Right lung (tissue), 10 donors: ENCODE data around the gene RPS27. TPM values are rescaled to one million over a fixed set of nuclear protein-coding genes. Genes with fewer than 3 reads are reported as not detected.

Source experiments
- DNase-seq, 2 donors: peaks; one replicate each; pipeline ENCODE4 v3.0.0-alpha.2; 2013
- long read RNA-seq, 8 donors: transcript quantifications; one replicate each; lab custom pipeline, GENCODE V29; 2026
- polyA plus RNA-seq, 5 donors: library from polyadenylated mRNA; unstranded; fragments of 120-200 nt; gene quantifications; one replicate each; pipeline versions ENCODE4 v1.2.1 to v1.2.3, GENCODE V29; 2013; ENCODE audit warnings: inconsistent platforms in 1 of 5, low replicate concordance in 1 of 5; ENCODE audit not compliant: insufficient read length in 5 of 5, insufficient read depth in 1 of 5

The RPS27 gene
- 1,000 to 10,000 TPM; 3,493 to 4,788 (median 3,660) TPM for polyA plus RNA-seq
- long read RNA-seq, donor 1, transcript RPS27-203 (3 exons, 496 nt), result minor isoform, 30 of 807 reads
- long read RNA-seq, donor 1, transcript RPS27-201 (4 exons, 359 nt), result major isoform, 565 of 807 reads
- long read RNA-seq, donor 1, transcript RPS27-202 (2 exons, 625 nt), result minor isoform, 23 of 807 reads
- long read RNA-seq, donor 1, transcript RPS27-204 (4 exons, 573 nt), result minor isoform, 55 of 807 reads
- long read RNA-seq, donor 1, partial matches to known transcripts, result 118 of 807 reads
- long read RNA-seq, donor 1, other reads (novel, unspliced or antisense), result 11 of 807 reads
- long read RNA-seq, donor 2, transcript RPS27-204 (4 exons, 573 nt), result minor isoform, 20 of 459 reads
- long read RNA-seq, donor 2, transcript RPS27-201 (4 exons, 359 nt), result major isoform, 399 of 459 reads
- long read RNA-seq, donor 2, transcript RPS27-203 (3 exons, 496 nt), result minor isoform, 7 of 459 reads
- long read RNA-seq, donor 2, transcript RPS27-202 (2 exons, 625 nt), result minor isoform, 7 of 459 reads
- long read RNA-seq, donor 2, partial matches to known transcripts, result 24 of 459 reads
- long read RNA-seq, donor 2, other reads (novel, unspliced or antisense), result 0 of 459 reads
- long read RNA-seq, donor 3, transcript RPS27-203 (3 exons, 496 nt), result minor isoform, 25 of 537 reads
- long read RNA-seq, donor 3, transcript RPS27-204 (4 exons, 573 nt), result minor isoform, 38 of 537 reads
- long read RNA-seq, donor 3, transcript RPS27-201 (4 exons, 359 nt), result major isoform, 430 of 537 reads
- long read RNA-seq, donor 3, transcript RPS27-202 (2 exons, 625 nt), result minor isoform, 6 of 537 reads
- long read RNA-seq, donor 3, partial matches to known transcripts, result 33 of 537 reads
- long read RNA-seq, donor 3, other reads (novel, unspliced or antisense), result 0 of 537 reads
- long read RNA-seq, donor 4, transcript RPS27-203 (3 exons, 496 nt), result minor isoform, 19 of 362 reads
- long read RNA-seq, donor 4, transcript RPS27-202 (2 exons, 625 nt), result minor isoform, 9 of 362 reads
- long read RNA-seq, donor 4, transcript RPS27-201 (4 exons, 359 nt), result major isoform, 256 of 362 reads
- long read RNA-seq, donor 4, transcript RPS27-204 (4 exons, 573 nt), result minor isoform, 30 of 362 reads
- long read RNA-seq, donor 4, partial matches to known transcripts, result 44 of 362 reads
- long read RNA-seq, donor 4, other reads (novel, unspliced or antisense), result 0 of 362 reads
- long read RNA-seq, donor 5, transcript RPS27-201 (4 exons, 359 nt), result major isoform, 644 of 842 reads
- long read RNA-seq, donor 5, transcript RPS27-203 (3 exons, 496 nt), result minor isoform, 42 of 842 reads
- long read RNA-seq, donor 5, transcript RPS27-204 (4 exons, 573 nt), result minor isoform, 48 of 842 reads
- long read RNA-seq, donor 5, transcript RPS27-202 (2 exons, 625 nt), result minor isoform, 11 of 842 reads
- long read RNA-seq, donor 5, partial matches to known transcripts, result 72 of 842 reads
- long read RNA-seq, donor 5, other reads (novel, unspliced or antisense), result 17 of 842 reads
- long read RNA-seq, donor 6, transcript RPS27-204 (4 exons, 573 nt), result minor isoform, 87 of 698 reads
- long read RNA-seq, donor 6, transcript RPS27-202 (2 exons, 625 nt), result minor isoform, 8 of 698 reads
- long read RNA-seq, donor 6, transcript RPS27-203 (3 exons, 496 nt), result minor isoform, 22 of 698 reads
- long read RNA-seq, donor 6, transcript RPS27-201 (4 exons, 359 nt), result major isoform, 497 of 698 reads
- long read RNA-seq, donor 6, partial matches to known transcripts, result 69 of 698 reads
- long read RNA-seq, donor 6, other reads (novel, unspliced or antisense), result 7 of 698 reads
- long read RNA-seq, donor 7, transcript RPS27-204 (4 exons, 573 nt), result minor isoform, 25 of 366 reads
- long read RNA-seq, donor 7, transcript RPS27-203 (3 exons, 496 nt), result minor isoform, 15 of 366 reads
- long read RNA-seq, donor 7, transcript RPS27-205 (5 exons, 467 nt), result minor isoform, 5 of 366 reads
- long read RNA-seq, donor 7, transcript RPS27-201 (4 exons, 359 nt), result major isoform, 295 of 366 reads
- long read RNA-seq, donor 7, partial matches to known transcripts, result 25 of 366 reads
- long read RNA-seq, donor 7, other reads (novel, unspliced or antisense), result 0 of 366 reads
- long read RNA-seq, donor 8, transcript RPS27-204 (4 exons, 573 nt), result minor isoform, 19 of 251 reads
- long read RNA-seq, donor 8, transcript RPS27-202 (2 exons, 625 nt), result minor isoform, 5 of 251 reads
- long read RNA-seq, donor 8, transcript RPS27-203 (3 exons, 496 nt), result minor isoform, 8 of 251 reads
- long read RNA-seq, donor 8, transcript RPS27-201 (4 exons, 359 nt), result major isoform, 205 of 251 reads
- long read RNA-seq, donor 8, partial matches to known transcripts, result 14 of 251 reads
- long read RNA-seq, donor 8, other reads (novel, unspliced or antisense), result 0 of 251 reads

- DNase-seq, result peak; percentile 94 to 97
These were observed at the start of gene RPS27 for GRCh38 chr1:153990468-153991150. RPS27 (plus strand) TSS chr1:153990762; CDS start chr1:153990797, 35 bp downstream.

GRCh38 chr1:153941826-153942725, 48.5 kb upstream of the RPS27 start:
- DNase-seq, result no peak

- no peak for DNase-seq
These were observed 47.6 kb upstream of the RPS27 start for GRCh38 chr1:153942766-153943549.

- no peak for DNase-seq
These were observed 46.3 kb upstream of the RPS27 start for GRCh38 chr1:153944005-153944826.

- DNase-seq, result no peak
These were observed 45.8 kb upstream of the RPS27 start for GRCh38 chr1:153944827-153945117.

GRCh38 chr1:153945131-153945794, 45.3 kb upstream of the RPS27 start:
- DNase-seq, result peak in 1 of 2 donors; percentile 33

GRCh38 chr1:153945795-153946621, 44.6 kb upstream of the RPS27 start:
- DNase-seq, result peak in 1 of 2 donors; percentile 61

GRCh38 chr1:153946622-153947241, 43.8 kb upstream of the RPS27 start, which contains the start of gene DENND4B:
DENND4B (minus strand) TSS chr1:153946718; CDS start chr1:153944374, 2,344 bp downstream.
- peak; percentile 74 to 78 for DNase-seq

- no peak for DNase-seq
These were observed 39.4 kb upstream of the RPS27 start for GRCh38 chr1:153951183-153951582.

GRCh38 chr1:153951801-153952200, 38.8 kb upstream of the RPS27 start:
- DNase-seq, result no peak

GRCh38 chr1:153953859-153954365, 36.6 kb upstream of the RPS27 start:
- DNase-seq, result no peak

- DNase-seq, result no peak
These were observed 35.7 kb upstream of the RPS27 start for GRCh38 chr1:153954826-153955225.

- DNase-seq, result no peak
These were observed 33.4 kb upstream of the RPS27 start for GRCh38 chr1:153956997-153957715.
